NCI-H146 treated with DMSO at 0.1 percent for 48 hours (cell line): ENCODE measurements around the gene OTUD1.

Source experiments
- DNase-seq: peaks from one replicate; lab custom pipeline; 2025; ENCODE audit not compliant: unreplicated experiment; lab: John Stamatoyannopoulos, UW

The OTUD1 gene

DNA sequence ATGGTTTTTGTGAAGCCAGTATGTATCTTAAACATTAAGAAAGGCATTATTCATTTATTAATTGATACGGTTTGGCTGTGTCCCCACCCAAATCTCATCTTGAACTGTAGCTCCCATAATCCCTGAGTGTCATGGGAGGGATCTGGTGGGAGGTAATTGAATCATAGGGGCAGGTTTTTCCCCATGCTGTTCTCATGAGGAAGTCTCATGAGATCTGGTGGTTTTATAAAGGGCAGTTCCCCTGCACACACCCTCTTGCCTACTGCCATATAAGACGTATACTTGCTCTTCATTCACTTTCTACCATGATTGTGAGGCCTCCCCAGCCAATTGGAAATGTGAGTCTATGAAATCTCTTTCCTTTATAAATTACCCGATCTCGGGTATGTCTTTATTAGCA is 28.1 kb downstream of the OTUD1 start:
- no peak for DNase-seq

DNA sequence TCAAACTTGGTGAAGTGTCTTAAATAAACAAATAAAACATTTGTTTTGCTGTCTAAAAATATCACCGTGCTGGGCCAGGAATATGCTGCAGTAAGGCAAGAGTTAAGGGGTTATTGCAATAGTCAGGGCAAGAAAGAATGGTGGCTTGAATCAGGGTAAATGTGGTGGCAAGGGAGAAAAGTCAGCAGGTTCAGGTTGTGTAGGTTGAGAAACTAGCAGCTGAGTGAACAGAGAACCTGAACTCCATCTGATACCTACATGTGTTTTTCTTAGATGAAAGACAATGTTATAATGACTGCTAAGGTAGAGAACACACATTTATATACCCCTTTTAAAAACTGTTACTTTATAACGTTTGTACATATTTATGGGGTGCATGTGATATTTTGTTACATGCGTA is 28.7 kb downstream of the OTUD1 start:
- DNase-seq, result no peak

DNA sequence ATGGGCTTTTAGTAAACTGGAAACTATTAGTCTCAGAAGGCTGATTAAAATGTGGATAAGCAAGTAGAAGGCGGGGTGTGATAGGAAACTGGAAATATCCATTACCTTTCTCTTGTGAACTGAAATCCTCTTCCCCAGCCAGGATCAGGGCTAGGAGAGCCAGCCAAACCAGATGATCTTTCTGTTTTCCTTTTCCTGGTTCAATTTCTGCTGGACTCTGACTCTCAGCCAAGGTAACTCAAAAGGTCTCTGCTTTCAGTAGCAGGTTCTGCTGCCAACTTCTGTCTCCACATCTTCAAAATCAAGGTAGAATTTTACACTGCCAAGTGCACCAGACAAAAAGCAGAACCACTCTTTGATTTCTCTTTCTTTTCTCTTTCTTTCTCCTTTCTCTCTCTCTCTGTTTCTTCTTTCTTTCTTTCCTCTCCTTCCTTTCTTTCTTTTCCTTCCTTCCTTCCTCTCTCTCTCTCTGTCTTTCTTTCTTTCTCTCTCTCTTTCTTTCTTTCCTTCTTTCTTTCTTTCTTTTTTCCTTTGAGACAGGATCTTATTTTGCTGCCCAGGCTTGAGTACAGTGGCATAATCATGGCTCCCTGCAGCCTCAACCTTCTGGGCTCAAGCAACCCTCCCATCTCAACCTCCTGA is 30.8 kb downstream of the OTUD1 start:
- no peak for DNase-seq

DNA sequence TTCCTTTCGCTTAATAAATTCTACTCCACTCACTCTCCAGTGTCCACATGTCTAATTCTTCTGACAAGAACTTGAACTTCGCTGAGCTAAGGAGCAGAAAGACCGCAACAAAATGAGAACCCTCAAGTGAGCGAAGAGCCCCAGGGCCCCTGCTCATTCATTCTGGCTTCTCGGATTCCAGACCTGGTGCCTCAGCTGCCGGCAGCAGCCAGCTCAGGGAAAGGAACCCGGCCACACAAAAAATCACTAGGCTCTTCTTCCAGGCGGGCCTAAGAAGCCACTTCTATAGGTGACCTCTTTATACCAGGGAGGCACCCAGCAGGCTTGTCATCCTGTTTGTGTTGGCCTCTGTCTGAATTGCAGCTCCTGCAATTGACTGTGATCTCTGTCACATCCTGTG is 33.3 kb downstream of the OTUD1 start:
- DNase-seq, result no peak

DNA sequence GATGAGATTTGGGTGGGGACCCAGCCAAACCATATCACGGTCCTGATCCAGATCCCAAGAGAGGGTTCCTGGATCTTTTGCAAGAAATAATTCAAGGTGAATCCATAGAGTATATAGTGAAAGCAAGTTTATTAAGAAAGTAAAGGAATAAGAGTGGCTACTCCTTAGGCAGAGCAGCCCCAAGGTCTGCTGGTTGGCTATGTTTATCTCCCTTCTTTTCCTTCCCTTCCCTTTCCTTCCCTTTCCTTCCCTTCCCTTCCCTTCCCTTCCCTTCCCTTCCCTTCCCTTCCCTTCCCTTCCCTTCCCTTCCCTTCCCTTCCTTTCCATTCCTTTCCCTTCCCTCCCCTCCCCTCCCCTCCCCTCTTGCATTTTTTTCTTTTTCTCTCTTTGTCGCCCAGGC is 35.2 kb downstream of the OTUD1 start:
- no peak for DNase-seq

DNA sequence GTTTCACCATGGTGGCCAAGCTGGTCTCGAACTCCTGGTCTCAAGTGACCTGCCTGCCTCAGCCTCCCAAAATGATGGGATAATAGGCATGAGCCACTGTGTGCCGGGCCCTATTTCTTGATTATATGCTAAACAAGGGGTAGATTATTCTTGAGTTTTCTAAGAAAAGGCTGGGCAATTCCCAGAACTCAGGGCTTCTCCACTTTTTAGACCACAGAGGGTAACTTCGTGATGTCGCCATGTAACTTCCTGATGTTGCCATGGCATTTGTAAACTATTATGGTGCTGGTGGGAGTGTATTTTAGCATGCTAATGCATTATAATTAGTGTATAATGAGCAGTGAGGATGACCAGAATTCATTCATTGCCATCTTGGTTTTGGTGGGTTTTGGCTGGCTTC is 35.8 kb downstream of the OTUD1 start:
- no peak for DNase-seq

DNA sequence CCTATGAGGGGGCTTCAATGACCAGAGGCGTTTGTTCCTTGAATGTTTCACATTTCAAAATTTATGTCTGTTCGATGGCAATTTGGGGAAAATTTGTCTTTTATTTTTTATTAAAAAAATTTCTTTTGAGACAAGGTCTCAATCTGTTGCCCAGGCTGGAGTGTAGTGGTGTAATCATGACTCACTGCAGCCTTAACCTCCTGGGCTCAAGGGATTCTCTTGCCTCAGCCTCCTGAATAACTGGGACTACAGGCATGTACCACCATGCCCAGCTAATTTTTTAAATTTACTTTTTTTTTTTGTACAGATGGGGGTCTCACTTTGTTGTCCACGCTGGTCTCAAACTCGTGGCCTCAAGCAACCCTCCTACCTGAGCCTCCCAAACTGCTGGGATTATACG is 39.7 kb downstream of the OTUD1 start:
- DNase-seq, result no peak

DNA sequence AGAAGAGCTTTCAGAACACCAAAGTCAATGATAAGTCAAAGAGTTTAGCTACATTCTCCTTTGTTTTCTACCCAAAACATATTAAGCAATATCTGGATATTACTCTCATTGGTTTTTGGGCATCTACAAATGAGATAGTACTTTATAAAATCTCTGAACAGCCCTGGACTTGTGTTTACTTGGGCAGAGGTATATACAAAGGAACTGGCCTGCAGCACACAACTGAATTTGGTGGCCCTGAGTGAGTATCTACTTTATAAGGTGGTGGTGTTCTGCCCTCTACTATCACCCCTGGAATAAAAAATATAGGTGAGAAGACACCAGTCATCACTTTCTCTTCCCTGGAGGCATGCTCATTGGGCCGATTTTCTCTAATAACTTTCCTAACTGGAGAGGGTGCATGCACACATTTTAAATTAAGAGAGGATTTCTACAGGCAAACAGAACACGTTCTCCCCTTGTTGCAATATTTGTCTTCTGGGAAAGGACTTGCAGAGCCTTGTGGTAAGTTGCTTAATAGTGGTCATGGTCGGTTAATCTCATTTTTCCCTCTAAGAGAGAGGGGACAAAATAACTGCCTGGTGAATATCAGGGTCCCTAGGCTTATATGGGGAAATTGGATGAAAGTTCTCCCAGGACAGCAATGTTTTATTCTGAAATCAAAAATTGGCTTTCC is 41.1 kb downstream of the OTUD1 start:
- DNase-seq, result no peak

DNA sequence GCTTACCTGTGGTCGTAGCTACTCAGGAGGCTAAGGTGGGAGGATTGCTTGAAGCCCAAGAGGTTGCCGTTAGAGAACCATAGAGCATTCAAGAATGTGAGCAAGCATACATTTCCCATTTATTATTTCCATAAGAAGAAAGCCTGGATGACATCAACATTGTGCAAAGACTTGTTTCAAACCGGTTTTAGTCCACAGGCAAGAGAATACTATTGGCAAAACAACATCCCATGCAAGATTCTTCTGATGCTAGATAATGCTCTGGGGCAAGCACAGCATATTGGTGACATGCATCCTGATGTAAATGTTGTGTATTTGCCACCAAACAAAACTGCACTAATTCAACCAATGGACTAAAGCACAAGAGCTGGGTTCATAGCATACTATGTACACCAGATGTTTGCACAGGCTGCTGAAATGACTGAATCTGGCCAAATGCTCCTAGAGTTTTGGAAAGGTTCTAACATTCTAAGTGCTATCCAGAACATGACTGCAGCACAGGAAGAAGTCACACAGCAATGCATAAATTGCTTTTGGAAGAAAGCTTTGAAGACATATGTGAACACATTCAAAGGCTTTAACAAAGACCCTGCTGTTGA is 42.6 kb downstream of the OTUD1 start:
- no peak for DNase-seq

DNA sequence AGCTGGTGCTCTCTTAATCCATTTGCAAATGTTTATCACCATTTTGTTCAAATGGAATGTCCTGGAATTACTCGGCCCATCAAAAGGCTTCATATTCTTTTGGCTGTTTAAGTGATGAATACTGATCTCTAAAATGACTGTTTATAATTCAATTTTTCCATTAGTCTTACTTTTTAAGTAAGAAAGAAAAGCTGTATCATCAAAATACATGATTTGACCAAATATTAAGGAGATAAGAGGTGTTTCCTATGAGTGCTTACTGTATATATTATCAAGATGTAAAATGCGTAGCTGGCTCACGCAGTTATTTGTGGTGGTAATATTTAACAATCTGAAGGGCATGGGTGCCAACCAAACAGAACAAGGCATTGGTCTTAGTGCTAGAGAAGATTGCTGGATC is 51.2 kb downstream of the OTUD1 start:
- DNase-seq, result no peak
